ENCODE results near the gene KCNK10.

KCNK10 gene

GRCh38 chr14:88318406-88318805 is 4.7 kb downstream of the KCNK10 start:
- DNase-seq, result no peak

GRCh38 chr14:88316521-88316920 is 6.5 kb downstream of the KCNK10 start:
- DNase-seq, result no peak

GRCh38 chr14:88312257-88312656 is 10.8 kb downstream of the KCNK10 start:
- DNase-seq, result no peak

GRCh38 chr14:88311780-88312179 is 11.3 kb downstream of the KCNK10 start:
- no peak for DNase-seq

- DNase-seq, result no peak
These were observed 12.6 kb downstream of the KCNK10 start for GRCh38 chr14:88310449-88310848.

- DNase-seq, result no peak
These were observed 13.0 kb downstream of the KCNK10 start for GRCh38 chr14:88310021-88310420.

GRCh38 chr14:88305528-88306322 is 17.3 kb downstream of the KCNK10 start:
- DNase-seq, result no peak

- no peak for DNase-seq
These were observed 20.0 kb downstream of the KCNK10 start for GRCh38 chr14:88303041-88303440.

- DNase-seq, result no peak
These were observed 21.7 kb downstream of the KCNK10 start for GRCh38 chr14:88301381-88301780.

GRCh38 chr14:88300817-88301216 is 22.3 kb downstream of the KCNK10 start:
- DNase-seq, result no peak

- no peak for DNase-seq
These were observed 23.1 kb downstream of the KCNK10 start for GRCh38 chr14:88299865-88300530.

- DNase-seq, result no peak
These were observed 25.8 kb downstream of the KCNK10 start for GRCh38 chr14:88297306-88297705.

GRCh38 chr14:88296351-88296750 is 26.7 kb downstream of the KCNK10 start:
- DNase-seq, result no peak

- DNase-seq, result no peak
These were observed 33.1 kb downstream of the KCNK10 start for GRCh38 chr14:88289996-88290395.

- DNase-seq, result no peak
These were observed 33.8 kb downstream of the KCNK10 start for GRCh38 chr14:88289234-88289633.

- DNase-seq, result no peak
These were observed 36.8 kb downstream of the KCNK10 start for GRCh38 chr14:88286309-88286708.

GRCh38 chr14:88281447-88281846 is 41.6 kb downstream of the KCNK10 start:
- no peak for DNase-seq

GRCh38 chr14:88276923-88277596 is 46.0 kb downstream of the KCNK10 start:
- no peak for DNase-seq

- DNase-seq, result no peak
These were observed 50.4 kb downstream of the KCNK10 start for GRCh38 chr14:88272390-88273269.

- DNase-seq, result no peak
These were observed 51.9 kb downstream of the KCNK10 start for GRCh38 chr14:88271205-88271604.

- DNase-seq, result no peak
These were observed 52.3 kb downstream of the KCNK10 start for GRCh38 chr14:88270776-88271175.

GRCh38 chr14:88269806-88270420 is 53.2 kb downstream of the KCNK10 start:
- no peak for DNase-seq
